GM23248 (cell line): ENCODE measurements around the gene IGSF21. TPM values are rescaled to one million over a fixed set of nuclear protein-coding genes. Genes with fewer than 3 reads are reported as not detected.

Experiments used
- DNase-seq: peaks from one replicate; pipeline ENCODE4 v3.0.0-alpha.2; 2015
- H2AFZ ChIP-seq: fragments of 200-600 bp; sonication (generic); 2 replicates; pipeline ENCODE4 v1.6.1; 2016; ENCODE audit warnings: antibody characterized with exemption
- H3F3A ChIP-seq: fragments of 200-600 bp; sonication (generic); 2 replicates; pipeline ENCODE4 v1.6.1; 2016; ENCODE audit warnings: mild to moderate bottlenecking, antibody characterized with exemption, mixed run types; ENCODE audit not compliant: insufficient read depth
- H3K27ac ChIP-seq: fragments of 200-600 bp; sonication (generic); 2 replicates; pipeline ENCODE4 v1.5.1; 2016; ENCODE audit warnings: mild to moderate bottlenecking
- H3K27me3 ChIP-seq: fragments of 200-600 bp; sonication (generic); replicated peaks from 2 replicates; pipeline ENCODE4 v1.6.1; 2016; ENCODE audit warnings: mild to moderate bottlenecking; ENCODE audit not compliant: insufficient read depth
- H3K36me3 ChIP-seq: fragments of 200-600 bp; sonication (generic); 2 replicates; pipeline ENCODE4 v1.6.1; 2016; ENCODE audit warnings: low read depth, mild to moderate bottlenecking
- H3K4me1 ChIP-seq: fragments of 200-600 bp; sonication (generic); 2 replicates; pipeline ENCODE4 v1.6.1; 2016; ENCODE audit warnings: mild to moderate bottlenecking; ENCODE audit not compliant: insufficient read depth
- H3K4me2 ChIP-seq: fragments of 200-600 bp; sonication (generic); one replicate; pipeline ENCODE4 v1.6.1; 2016; ENCODE audit warnings: mild to moderate bottlenecking; ENCODE audit not compliant: unreplicated experiment
- H3K4me3 ChIP-seq: fragments of 200-600 bp; sonication (generic); 2 replicates; pipeline ENCODE4 v1.5.1; 2016; ENCODE audit warnings: mild to moderate bottlenecking
- H3K79me2 ChIP-seq: fragments of 200-600 bp; sonication (generic); 2 replicates; pipeline ENCODE4 v1.6.1; 2016; ENCODE audit warnings: mild to moderate bottlenecking; ENCODE audit not compliant: insufficient read depth
- H3K9ac ChIP-seq: fragments of 200-600 bp; sonication (generic); 2 replicates; pipeline ENCODE4 v1.6.1; 2016; ENCODE audit warnings: mild to moderate bottlenecking
- H3K9me2 ChIP-seq: fragments of 200-600 bp; sonication (generic); 2 replicates; pipeline ENCODE4 v1.6.1; 2016; ENCODE audit warnings: mixed run types, mild to moderate bottlenecking, moderate library complexity; ENCODE audit not compliant: insufficient read depth
- H3K9me3 ChIP-seq: fragments of 200-600 bp; sonication (generic); one replicate; pipeline ENCODE4 v1.6.1; 2017; ENCODE audit warnings: low read depth
- H4K20me1 ChIP-seq: fragments of 200-600 bp; sonication (generic); 2 replicates; pipeline ENCODE4 v1.6.0; 2016; ENCODE audit not compliant: insufficient read depth
- EZH2 ChIP-seq: fragments of 200-600 bp; sonication (generic); IDR thresholded peaks from 2 replicates; pipeline ENCODE4 v1.6.1; 2018; ENCODE audit warnings: antibody characterized with exemption, mild to moderate bottlenecking; ENCODE audit not compliant: insufficient read depth, poor library complexity, severe bottlenecking
- EZH2phosphoT487 ChIP-seq: fragments of 200-600 bp; sonication (generic); IDR thresholded peaks from 2 replicates; pipeline ENCODE4 v1.6.1; 2018; ENCODE audit warnings: antibody characterized with exemption, moderate library complexity, mild to moderate bottlenecking, low read depth; ENCODE audit not compliant: insufficient read depth
- WGBS, 2 experiments: methylation state at CpG; one replicate each; pipeline ENCODE4 v1.1.6; 2015 to 2017; ENCODE audit warnings: low lambda C conversion rate in 2 of 2, low coverage in 1 of 2; ENCODE audit errors: missing lambda C conversion rate in 2 of 2; 5-methylcytosine and 5-hydroxymethylcytosine counted together
- in situ Hi-C: fragments of 300-500 bp; cut with MboI; formaldehyde crosslinking; loops from 2 replicates; pipeline ENCODE4 v1.15.0; 2020
- polyA plus RNA-seq: library from polyadenylated mRNA; unstranded; fragments of >200 nt; fragmentation: Nextera tagmentation; extraction: Ambion mirVana; gene quantifications from 2 replicates; pipeline ENCODE4 v1.2.1, GENCODE V29; 2016
- total RNA-seq: library from RNA; depleted of rRNA; stranded (reverse); fragments of >200 nt; shearing (Covaris generic); gene quantifications from 2 replicates; pipeline ENCODE4 v1.2.3, GENCODE V29; 2014

IGSF21 gene
- total and polyA plus RNA-seq, 2 experiments from 2014 or later = not detected

DNA sequence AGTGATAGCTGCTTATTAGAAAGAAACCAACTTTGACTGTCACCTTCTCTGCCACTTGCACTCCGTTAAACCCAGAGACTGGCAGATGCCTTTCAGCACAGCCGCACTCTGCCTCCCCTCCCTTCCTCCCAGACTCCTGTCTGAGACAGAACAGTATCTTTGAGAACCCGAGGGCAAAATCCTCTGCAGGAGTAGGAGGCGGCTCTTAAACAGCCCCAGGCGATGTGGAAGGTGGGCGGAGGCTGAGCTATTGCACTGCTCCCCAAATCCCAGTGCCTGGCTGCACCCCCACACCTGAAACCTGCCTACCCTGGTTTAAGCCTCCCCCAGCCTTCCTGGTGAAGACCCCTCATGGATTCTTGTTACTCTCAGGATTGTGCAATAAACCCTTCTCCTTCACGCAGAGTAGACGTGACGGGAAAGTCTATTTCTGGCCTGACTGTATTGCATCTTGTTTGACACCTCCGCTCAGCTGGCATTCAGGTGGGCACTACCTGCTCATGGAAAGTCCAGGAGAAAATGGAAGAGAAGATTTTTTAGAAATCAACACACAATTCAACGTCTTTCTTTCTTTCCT is 34.4 kb upstream of the IGSF21 start:
- no peak for DNase-seq
- Histone ChIP-seq H3K4me3 (no peak overlapping the region), H3K9me3 (no peaks in the 10 kb centered on the region), H3K9ac (no peak overlapping the region), H3K4me1 (no peaks in the 10 kb centered on the region), H3K27ac (no peak overlapping the region), H3F3A (no peaks in the 10 kb centered on the region), H3K79me2 (no peaks in the 10 kb centered on the region), H4K20me1 (no peaks in the 10 kb centered on the region), H3K4me2 (no peak overlapping the region), H3K9me2 (no peaks in the 10 kb centered on the region), H3K36me3 (no peaks in the 10 kb centered on the region), H3K27me3 (peaks cover 6% of the 10 kb centered on the region), H2AFZ (no peak overlapping the region)
- 36 to 42% methylated on average over 11 of the region's 11 CpGs for WGBS, 2 experiments
- in situ Hi-C loops = no loop called here
- TF ChIP-seq EZH2 (no peak), EZH2phosphoT487 (no peak)

DNA sequence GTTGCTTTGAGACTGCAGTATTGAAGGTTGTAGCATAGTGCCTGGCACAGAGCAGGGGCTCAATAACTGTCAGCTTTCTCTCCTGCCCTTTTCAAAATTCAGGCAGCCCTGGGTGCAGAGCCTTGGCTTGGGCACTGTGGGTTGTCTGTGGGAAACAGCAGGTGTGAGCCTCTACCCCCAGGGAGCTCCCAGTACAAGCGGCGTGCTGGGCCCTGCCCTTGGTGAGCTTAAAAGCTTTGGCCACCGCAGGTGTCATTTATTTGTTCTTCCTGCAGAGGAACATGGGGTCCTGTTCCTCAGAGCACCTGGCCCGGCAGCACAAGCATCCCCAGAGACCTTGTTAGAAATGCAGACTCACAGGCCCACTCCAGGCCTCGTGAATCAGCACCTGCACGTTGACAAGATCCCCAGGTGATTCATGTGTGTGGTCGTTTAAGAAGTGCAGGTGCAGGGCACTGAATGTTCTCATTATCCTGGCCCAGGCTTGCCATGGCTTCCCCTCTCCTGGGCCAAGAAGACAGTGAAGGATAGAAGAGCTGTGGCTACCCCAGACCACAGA is 29.9 kb upstream of the IGSF21 start:
- Histone ChIP-seq H3K79me2 (no peaks in the 10 kb centered on the region), H3F3A (no peaks in the 10 kb centered on the region), H3K9me3 (no peaks in the 10 kb centered on the region), H3K27ac (no peak overlapping the region), H4K20me1 (no peaks in the 10 kb centered on the region), H3K36me3 (no peaks in the 10 kb centered on the region), H3K9ac (no peak overlapping the region), H3K4me1 (no peaks in the 10 kb centered on the region), H2AFZ (no peak overlapping the region), H3K4me2 (no peak overlapping the region), H3K9me2 (no peaks in the 10 kb centered on the region), H3K4me3 (no peak overlapping the region), H3K27me3 (peaks cover 6% of the 10 kb centered on the region)
- 36 to 45% methylated on average over 7 of the region's 7 CpGs for WGBS, 2 experiments
- in situ Hi-C loops = no loop called here
- DNase-seq = no peak
- TF ChIP-seq EZH2 (no peak), EZH2phosphoT487 (no peak)

DNA sequence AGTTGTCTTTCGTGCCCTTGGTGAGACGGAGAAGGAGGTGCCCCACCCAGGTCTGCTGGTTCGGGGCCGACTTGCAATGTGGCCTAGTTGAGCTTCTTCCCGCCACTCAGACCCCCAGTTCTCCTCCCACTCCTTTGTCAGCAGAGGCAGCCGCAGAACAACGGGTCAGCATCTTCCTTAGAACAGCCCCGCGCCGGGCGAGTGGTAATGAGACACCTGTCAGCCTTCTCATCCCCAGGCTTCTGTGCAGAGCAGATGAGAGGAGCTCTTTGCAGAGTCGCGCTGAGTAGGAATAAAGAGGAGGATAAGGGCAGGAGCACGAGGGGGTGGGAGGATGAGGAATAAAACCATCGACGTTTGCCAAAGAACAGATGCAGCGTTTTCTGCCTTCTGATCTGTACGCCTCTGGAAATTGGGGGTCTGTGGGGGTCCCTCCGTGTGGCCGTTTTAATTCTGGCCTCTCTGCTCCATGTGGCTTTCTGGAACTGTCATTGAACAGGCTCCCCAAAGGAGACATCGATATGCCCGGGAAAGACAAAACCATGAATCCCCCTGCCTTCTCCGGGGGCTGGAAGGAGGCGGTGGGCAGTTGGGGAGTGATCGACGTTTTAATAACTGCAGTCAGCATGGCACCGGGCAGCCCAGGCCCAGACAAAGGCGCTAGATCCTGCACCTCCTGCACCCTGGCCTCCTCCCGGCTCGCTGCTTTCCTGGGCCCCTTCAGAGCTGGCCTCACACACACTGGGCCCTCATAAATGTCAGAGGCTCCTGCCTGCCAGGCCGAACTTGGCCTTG is 27.5 kb upstream of the IGSF21 start:
- 44 to 47% methylated on average over 30 to 31 of the region's 31 CpGs for WGBS, 2 experiments
- no peaks in the 10 kb centered on the region for H3K27me3 ChIP-seq
- no peaks in the 10 kb centered on the region for H3K9me2 ChIP-seq
- in situ Hi-C loops = no loop called here
- DNase-seq = no peak
- H3K9me3 ChIP-seq = no peaks in the 10 kb centered on the region
- no peaks in the 10 kb centered on the region for H3F3A ChIP-seq
- no peak overlapping the region for H3K9ac ChIP-seq
- H3K4me3 ChIP-seq = no peak overlapping the region
- no peaks in the 10 kb centered on the region for H3K36me3 ChIP-seq
- no peak overlapping the region for H3K4me2 ChIP-seq
- no peaks in the 10 kb centered on the region for H4K20me1 ChIP-seq
- H3K79me2 ChIP-seq = no peaks in the 10 kb centered on the region
- TF ChIP-seq EZH2 = no peak
- H2AFZ ChIP-seq = no peak overlapping the region
- H3K27ac ChIP-seq = no peak overlapping the region
- no peaks in the 10 kb centered on the region for H3K4me1 ChIP-seq

DNA sequence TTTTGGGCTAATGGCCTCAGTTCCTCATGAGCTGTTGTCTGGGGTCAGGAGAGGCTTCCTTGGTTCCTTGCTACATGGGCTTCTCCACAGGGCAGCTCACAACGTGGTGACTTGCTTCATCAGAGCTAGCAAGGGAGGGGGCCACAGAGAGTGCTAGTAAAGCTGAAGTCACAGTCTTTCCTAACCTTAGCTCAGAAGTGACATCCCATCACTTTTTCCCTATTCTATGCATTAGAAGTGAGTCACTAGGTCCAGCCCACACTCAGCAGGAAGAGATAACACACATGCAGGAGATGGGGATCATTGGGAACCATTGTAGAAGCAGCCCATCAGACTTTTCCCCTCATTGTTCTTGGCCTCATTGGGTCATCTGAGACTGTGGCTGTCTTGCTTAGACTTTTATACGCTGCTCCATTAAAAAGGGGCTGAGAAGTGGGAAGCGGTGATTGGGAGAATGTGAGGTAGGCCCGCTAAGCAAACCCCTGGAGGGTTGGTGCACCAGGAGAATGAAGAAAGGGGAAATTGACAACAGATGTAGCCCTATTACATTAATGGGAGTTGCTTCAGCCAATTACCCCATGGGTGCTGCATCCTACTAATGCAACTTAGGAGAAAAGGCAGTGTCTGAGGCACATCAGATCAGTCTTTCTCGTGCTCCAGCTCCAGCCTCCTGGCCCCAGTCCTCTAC is 22.1 kb upstream of the IGSF21 start:
- Histone ChIP-seq H3K9me2 (no peaks in the 10 kb centered on the region), H3K4me2 (no peak overlapping the region), H3K27ac (no peak overlapping the region), H3K36me3 (no peaks in the 10 kb centered on the region), H3K27me3 (no peaks in the 10 kb centered on the region), H3K79me2 (no peaks in the 10 kb centered on the region), H2AFZ (no peak overlapping the region), H4K20me1 (no peaks in the 10 kb centered on the region), H3K4me3 (no peak overlapping the region), H3K9ac (no peak overlapping the region), H3F3A (no peaks in the 10 kb centered on the region), H3K9me3 (no peaks in the 10 kb centered on the region), H3K4me1 (no peaks in the 10 kb centered on the region)
- WGBS, 2 experiments = 36 to 42% methylated on average over 5 of the region's 5 CpGs
- no peak for DNase-seq
- TF ChIP-seq EZH2 = no peak
- TF ChIP-seq EZH2phosphoT487 = no peak
- in situ Hi-C loops = no loop called here
